Brain microvascular endothelial cell (primary cell): ENCODE data around the gene C12orf43.

Experiments
- DNase-seq: peaks from one replicate; pipeline ENCODE4 v3.0.0-alpha.2; 2020
- H3K27ac ChIP-seq: fragments of 250-450 bp; sonication (Bioruptor Pico); 2 replicates; pipeline ENCODE4 v1.5.1; 2020; ENCODE audit warnings: mild to moderate bottlenecking, moderate library complexity
- H3K27me3 ChIP-seq: fragments of 250-450 bp; sonication (Bioruptor Pico); replicated peaks from 2 replicates; pipeline ENCODE4 v1.5.1; 2020; ENCODE audit warnings: mild to moderate bottlenecking
- H3K36me3 ChIP-seq: fragments of 250-450 bp; sonication (Bioruptor Pico); replicated peaks from 2 replicates; pipeline ENCODE4 v1.5.1; 2020; ENCODE audit warnings: mild to moderate bottlenecking
- H3K4me3 ChIP-seq: 2 replicates; pipeline ENCODE4 v1.5.1; 2011; ENCODE audit warnings: low read depth, mild to moderate bottlenecking, control low read depth, low read length, moderate library complexity
- in situ Hi-C: cut with HindIII; loops from 2 replicates; pipeline ENCODE4 v1.10.0; 2017; ENCODE audit warnings: low sequenced_read_pairs, low pct_ligation_motif_present
- TF ChIP-seq, protein P1 (sequence below): IDR thresholded peaks from 2 replicates; pipeline ENCODE4 v1.5.1; 2011; ENCODE audit warnings: low read depth, mild to moderate bottlenecking, moderate library complexity, low read length, control low read depth, inconsistent platforms; ENCODE audit errors: missing control alignments

Gene C12orf43

DNA sequence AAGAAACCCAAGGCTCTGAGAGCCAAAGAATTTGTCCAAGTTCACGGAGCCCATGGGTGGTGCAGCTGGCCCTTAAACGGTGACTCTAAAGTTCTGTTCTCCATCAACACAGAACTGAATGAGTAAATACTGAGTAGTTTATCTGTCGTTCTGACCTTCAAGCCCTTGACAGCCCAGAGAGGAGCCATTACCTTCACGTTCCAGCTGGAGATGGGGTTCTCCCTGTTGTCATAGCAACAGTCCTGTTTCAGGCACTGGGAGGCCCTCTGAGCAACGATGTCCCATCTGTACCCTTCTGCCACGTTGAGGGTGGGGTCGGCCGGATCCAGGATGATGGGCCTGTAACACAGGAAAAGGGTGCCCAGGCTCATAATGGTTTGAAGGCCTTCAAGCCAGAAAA lies 7.5 kb upstream of the C12orf43 start:
- in situ Hi-C loops, result no loop called here
- no peak for DNase-seq
- Histone ChIP-seq H3K27ac (no peak overlapping the region), H3K4me3 (no peak overlapping the region), H3K27me3 (peaks cover 2% of the 10 kb centered on the region), H3K36me3 (no peaks in the 10 kb centered on the region)
- TF ChIP-seq, protein P1, sequence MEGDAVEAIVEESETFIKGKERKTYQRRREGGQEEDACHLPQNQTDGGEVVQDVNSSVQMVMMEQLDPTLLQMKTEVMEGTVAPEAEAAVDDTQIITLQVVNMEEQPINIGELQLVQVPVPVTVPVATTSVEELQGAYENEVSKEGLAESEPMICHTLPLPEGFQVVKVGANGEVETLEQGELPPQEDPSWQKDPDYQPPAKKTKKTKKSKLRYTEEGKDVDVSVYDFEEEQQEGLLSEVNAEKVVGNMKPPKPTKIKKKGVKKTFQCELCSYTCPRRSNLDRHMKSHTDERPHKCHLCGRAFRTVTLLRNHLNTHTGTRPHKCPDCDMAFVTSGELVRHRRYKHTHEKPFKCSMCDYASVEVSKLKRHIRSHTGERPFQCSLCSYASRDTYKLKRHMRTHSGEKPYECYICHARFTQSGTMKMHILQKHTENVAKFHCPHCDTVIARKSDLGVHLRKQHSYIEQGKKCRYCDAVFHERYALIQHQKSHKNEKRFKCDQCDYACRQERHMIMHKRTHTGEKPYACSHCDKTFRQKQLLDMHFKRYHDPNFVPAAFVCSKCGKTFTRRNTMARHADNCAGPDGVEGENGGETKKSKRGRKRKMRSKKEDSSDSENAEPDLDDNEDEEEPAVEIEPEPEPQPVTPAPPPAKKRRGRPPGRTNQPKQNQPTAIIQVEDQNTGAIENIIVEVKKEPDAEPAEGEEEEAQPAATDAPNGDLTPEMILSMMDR, result no peak

DNA sequence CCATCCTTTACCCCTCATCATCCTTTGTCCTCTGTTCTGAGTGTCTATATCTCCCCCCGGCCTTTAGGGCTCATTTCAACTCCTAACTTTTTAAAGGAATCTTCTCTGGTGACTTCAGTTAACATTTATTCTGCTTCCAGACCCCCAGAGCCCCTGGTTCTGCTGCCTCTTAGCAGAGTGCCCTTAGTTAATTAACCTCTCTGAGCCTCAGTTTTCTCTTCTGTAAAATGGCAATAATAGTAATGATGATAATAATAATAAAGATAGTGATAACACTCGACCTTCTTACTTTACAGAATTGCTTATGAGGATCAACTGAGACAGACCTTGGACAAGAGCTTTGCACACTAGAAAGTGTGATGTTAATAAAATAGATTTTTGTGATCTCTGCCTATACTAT lies 6.4 kb upstream of the C12orf43 start:
- no peak overlapping the region for H3K4me3 ChIP-seq

DNA sequence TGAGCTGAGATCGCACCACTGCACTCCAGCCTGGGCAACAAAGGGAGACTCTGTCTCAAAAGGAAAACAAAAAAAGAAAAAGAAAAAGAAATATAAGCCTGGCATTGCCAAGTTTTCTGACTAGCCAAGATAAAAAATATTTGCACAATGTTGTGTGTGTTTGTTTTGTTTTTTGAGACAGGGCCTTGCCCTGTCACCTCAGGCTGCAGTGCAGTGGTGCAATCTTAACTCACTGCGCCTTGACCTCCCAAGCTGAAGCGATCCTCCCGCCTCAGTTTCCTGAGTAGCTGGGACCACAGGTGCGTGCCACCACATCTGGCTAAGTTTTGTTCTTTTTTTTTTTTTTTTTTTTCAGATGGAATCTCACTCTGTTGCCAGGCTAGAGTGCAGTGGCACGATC lies 5.5 kb upstream of the C12orf43 start:
- no peaks in the 10 kb centered on the region for H3K27me3 ChIP-seq
- H3K36me3 ChIP-seq, result no peaks in the 10 kb centered on the region

More for the DNA sequence above, 6.4 kb upstream of the C12orf43 start:
- in situ Hi-C loops, result no loop called here
- Histone ChIP-seq H3K27ac (no peak overlapping the region), H3K27me3 (peaks cover 2% of the 10 kb centered on the region), H3K36me3 (no peaks in the 10 kb centered on the region)
- TF ChIP-seq, protein P1, result no peak
- DNase-seq, result no peak

DNA sequence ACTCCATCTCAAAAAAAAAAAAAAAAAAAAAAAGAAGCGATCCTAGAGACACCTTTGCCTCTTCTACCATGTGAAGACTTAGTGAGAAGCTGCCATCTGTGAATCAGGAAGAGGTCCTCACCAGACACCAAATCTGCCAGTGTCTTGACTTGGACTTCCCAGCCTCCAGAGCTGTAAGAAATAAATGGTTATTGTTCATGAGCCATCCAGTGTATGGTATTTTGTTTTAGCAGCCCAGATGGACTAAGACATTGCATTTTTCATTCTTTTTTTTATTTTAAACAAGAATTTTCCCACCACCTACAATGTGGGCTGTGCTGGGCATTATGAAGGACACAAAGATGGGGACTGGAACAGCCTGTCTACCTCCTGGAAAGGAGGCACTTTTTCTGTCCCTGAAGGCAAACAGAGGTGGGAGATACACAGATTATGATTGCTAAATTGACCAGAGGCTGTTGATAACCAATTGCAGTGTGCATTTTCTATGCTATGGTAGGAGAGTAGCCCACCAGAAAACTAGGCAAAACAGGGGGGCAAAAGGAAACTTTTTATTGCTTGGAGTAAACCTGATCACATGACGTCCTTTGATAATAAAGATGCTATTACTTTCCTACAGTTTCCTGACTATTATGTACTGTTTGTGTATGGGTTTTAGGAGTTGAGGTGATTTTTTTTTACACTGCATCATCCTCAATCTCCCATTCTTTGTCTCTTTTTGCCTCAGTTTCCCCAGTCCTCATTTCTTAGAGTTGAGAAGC lies 2.8 kb upstream of the C12orf43 start:
- in situ Hi-C loops, result no loop called here
- DNase-seq, result no peak
- TF ChIP-seq, protein P1, result no peak
- no peak overlapping the region for H3K27ac ChIP-seq
- H3K36me3 ChIP-seq, result no peaks in the 10 kb centered on the region
- H3K4me3 ChIP-seq, result no peak overlapping the region
- no peaks in the 10 kb centered on the region for H3K27me3 ChIP-seq

More for the DNA sequence above, 5.5 kb upstream of the C12orf43 start:
- in situ Hi-C loops, result no loop called here
- H3K4me3 ChIP-seq, result no peak overlapping the region
- TF ChIP-seq, protein P1, result no peak
- H3K27ac ChIP-seq, result no peak overlapping the region
- DNase-seq, result no peak

DNA sequence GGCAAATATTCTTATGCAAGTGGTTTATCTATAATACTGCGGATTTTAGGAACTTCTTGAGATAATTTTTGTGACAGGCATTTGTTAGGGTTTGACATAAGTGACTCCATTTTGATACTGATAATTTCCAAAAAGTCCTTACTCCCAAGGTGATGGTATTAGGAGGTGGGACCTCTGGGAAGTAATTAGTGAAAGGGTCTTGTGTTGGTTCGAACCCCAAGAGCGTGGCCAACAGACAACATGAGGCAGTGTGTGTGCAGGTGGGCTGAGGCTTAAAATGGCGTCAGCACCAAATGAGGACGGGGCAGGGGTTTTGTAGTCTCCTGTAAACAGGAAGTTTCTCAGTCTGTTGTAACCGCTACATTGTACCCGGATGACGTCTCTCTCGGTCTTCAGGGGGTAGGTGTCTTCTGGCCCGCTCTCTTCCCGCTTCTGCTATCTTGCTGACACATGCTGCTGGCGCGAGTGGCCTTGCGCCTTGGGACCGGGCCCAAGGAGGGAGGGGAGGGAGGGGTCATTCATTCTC lies 1.7 kb upstream of the C12orf43 start:
- no peak for DNase-seq
- Histone ChIP-seq H3K4me3 (no peak overlapping the region), H3K27ac (no peak overlapping the region), H3K36me3 (no peaks in the 10 kb centered on the region), H3K27me3 (no peaks in the 10 kb centered on the region)
- in situ Hi-C loops, result no loop called here
- TF ChIP-seq, protein P1, result no peak
